Measurements from ENCODE around the gene ITPRIPL1. TPM values are rescaled to one million over a fixed set of nuclear protein-coding genes. Genes with fewer than 3 reads are reported as not detected.

ITPRIPL1 gene
- total and polyA plus RNA-seq, 2 of the 4 experiments (the other 2 are of a cell fraction): 0.84 to 1.1 TPM

- Histone ChIP-seq H3K27me3 (ENCODE audit: control insufficient read depth, insufficient read depth, low read length) (no peaks in the 10 kb centered on the region), H3K56ac (ENCODE audit: extremely low read depth, insufficient read depth, low read length) (no peak overlapping the region), H3K4me3 (ENCODE audit: insufficient read depth, low read depth, low read length) (no peak overlapping the region), H3K4me2 (ENCODE audit: low read depth, low read length) (no peak overlapping the region), H3K9me1 (ENCODE audit: insufficient read depth, low read length) (no peaks in the 10 kb centered on the region), H3K9me3 (ENCODE audit: control insufficient read depth, insufficient read depth, low read length) (no peaks in the 10 kb centered on the region), H2BK15ac (ENCODE audit: low read depth, low read length) (no peak overlapping the region), H3K27ac (ENCODE audit: insufficient read depth, low read length) (no peak overlapping the region), H3K79me1 (ENCODE audit: low read depth in 1 of 2, low read length in 2 of 2) (no peaks in the 10 kb centered on the region; a peak in 1 of 4 replicates), H4K5ac (ENCODE audit: low read depth, low read length) (no peak overlapping the region), H2BK120ac (ENCODE audit: low read depth, low read length) (no peak overlapping the region), H4K91ac (ENCODE audit: insufficient read depth, low read depth, low read length) (no peak overlapping the region), H2BK20ac (ENCODE audit: low read depth, low read length) (no peak overlapping the region), H2AFZ (replicated peaks; ENCODE audit: low read length, poor library complexity) (no peak overlapping the region), H3K4ac (ENCODE audit: low read depth, low read length) (no peak overlapping the region), H2BK5ac (ENCODE audit: low read depth, low read length, poor library complexity, severe bottlenecking) (no peak overlapping the region), H3K18ac (ENCODE audit: low read depth, low read length) (no peak overlapping the region), H3K9ac (ENCODE audit: low read depth, low read length) (no peak overlapping the region), H3K14ac (replicated peaks; ENCODE audit: low read depth, low read length) (no peak overlapping the region), H4K20me1 (ENCODE audit: insufficient read depth, low read length) (no peaks in the 10 kb centered on the region), H3K23ac (ENCODE audit: low read depth, low read length) (no peak overlapping the region), H2AK5ac (ENCODE audit: low read depth, low read length) (no peak overlapping the region), H3K4me1 (ENCODE audit: control insufficient read depth, insufficient read depth, low read length) (no peaks in the 10 kb centered on the region), H4K8ac (ENCODE audit: low read depth in 2 of 2, low read length in 2 of 2) (no peak overlapping the region), H2AK9ac (replicated peaks; ENCODE audit: low read depth, low read length, poor library complexity) (no peak overlapping the region), H3K36me3 (ENCODE audit: control insufficient read depth, insufficient read depth, low read length) (peaks cover 92% of the 10 kb centered on the region)
- no peak for ATAC-seq (ENCODE audit: low read depth)
- DNase-seq: no peak
- WGBS, 2 experiments (ENCODE audit: extremely low coverage in 2 of 2, insufficient read length in 1 of 2): 89% methylated on average over 5 of the region's 6 CpGs; no CpG with 5 or more reads in 1 of the 2 experiments
- in situ Hi-C loops (cut with MboI; ENCODE audit: low sequenced_read_pairs): no loop called here
- intact Hi-C loops (cut with micrococcal nuclease): no loop called here
- POLR2A ChIA-PET (ENCODE audit: unreplicated experiment): no interaction called here
- dilution Hi-C loops (cut with HindIII; ENCODE audit: low sequenced_read_pairs, unreplicated experiment): no loop called here
- TF ChIP-seq RCOR1 (IDR thresholded peaks at IDR 0.05; ENCODE audit: insufficient replicate concordance, low read length) (no peak), CHD1 (IDR thresholded peaks at IDR 0.05; ENCODE audit: low read depth, low read length) (no peak), FOS (IDR thresholded peaks at IDR 0.05; ENCODE audit: low read depth, low read length) (no peak), RFX5 (IDR thresholded peaks at IDR 0.05; ENCODE audit: low read depth, low read length) (no peak), ELK1 (IDR thresholded peaks at IDR 0.05; ENCODE audit: borderline replicate concordance, low read depth, low read length) (no peak), SMC3 (IDR thresholded peaks at IDR 0.05; ENCODE audit: low read depth, low read length) (no peak), USF2 (IDR thresholded peaks at IDR 0.05; ENCODE audit: low read depth, low read length) (no peak), BHLHE40 (IDR thresholded peaks at IDR 0.05; ENCODE audit: low read depth, low read length) (no peak), MXI1 (IDR thresholded peaks at IDR 0.05; ENCODE audit: borderline replicate concordance, low read depth, low read length) (no peak), RAD21 (IDR thresholded peaks at IDR 0.05; ENCODE audit: low read length) (no peak), MAFK (IDR thresholded peaks at IDR 0.05; ENCODE audit: low read depth, low read length) (no peak), CEBPB (IDR thresholded peaks at IDR 0.05; ENCODE audit: low read depth, low read length) (no peak), MAZ (IDR thresholded peaks at IDR 0.05; ENCODE audit: borderline replicate concordance, low read depth, low read length) (no peak), POLR2A (IDR thresholded peaks at IDR 0.05; ENCODE audit: low read depth, low read length) (no peak), NFE2L2 (IDR thresholded peaks at IDR 0.05; ENCODE audit: low read depth, low read length) (no peak), CTCF (conservative IDR thresholded peaks at IDR 0.05; ENCODE audit: low read depth, low read length) (no peak)
- BruUV-seq (replicated peaks): no TSS peak
- CTCF ChIA-PET: no interaction called here
These were observed 37.8 kb upstream of the ITPRIPL1 start for GRCh38 chr2:96287273-96287856.
